Keratinocyte (primary cell): ENCODE results near the gene SARS2.

Experiments used
- CTCF ChIP-seq, 3 experiments: IDR thresholded peaks in 1 of 3; conservative IDR thresholded peaks in 1 of 3; optimal IDR thresholded peaks in 1 of 3; 2 replicates in 2 of 3; 3 replicates in 1 of 3; pipeline versions ENCODE3 to v1.5.1; 2011; ENCODE audit warnings: low read length in 3 of 3, mild to moderate bottlenecking in 3 of 3, moderate library complexity in 2 of 3, control low read depth in 1 of 3, inconsistent platforms in 1 of 3; ENCODE audit not compliant: insufficient read depth in 2 of 3; ENCODE audit errors: extremely low read depth in 1 of 3
- EZH2 ChIP-seq: IDR thresholded peaks from one replicate; pipeline ENCODE4 v1.6.1; 2012; ENCODE audit warnings: inconsistent platforms, mild to moderate bottlenecking, low read length, moderate library complexity

GRCh38 chr19:38883286-38883685 lies 47.3 kb downstream of the SARS2 start:
- TF ChIP-seq CTCF (optimal IDR thresholded peaks at IDR 0.05 in 1 of 3, IDR thresholded peaks at IDR 0.05 in 1 of 3, conservative IDR thresholded peaks at IDR 0.05 in 1 of 3; ENCODE audit: extremely low read depth in 1 of 3, insufficient read depth in 2 of 3, low read length in 3 of 3) = no peak
- no peak for TF ChIP-seq EZH2
